Activated CD8-positive, alpha-beta memory T cell treated with anti-CD3 and anti-CD28 coated beads for 48 hours (primary cell): ENCODE data around the gene ZNRF1.
"Not testable (repeated sequence)": the region's sequence is repeated elsewhere in the genome, so short reads cannot be mapped to it uniquely, and the experiment has no call there.

Experiments
- DNase-seq, 3 experiments: peaks; one replicate each; pipeline ENCODE4 v3.0.0-alpha.2; 2020; ENCODE audit warnings: low read depth in 2 of 3, low spot score in 2 of 3

Gene ZNRF1

DNA sequence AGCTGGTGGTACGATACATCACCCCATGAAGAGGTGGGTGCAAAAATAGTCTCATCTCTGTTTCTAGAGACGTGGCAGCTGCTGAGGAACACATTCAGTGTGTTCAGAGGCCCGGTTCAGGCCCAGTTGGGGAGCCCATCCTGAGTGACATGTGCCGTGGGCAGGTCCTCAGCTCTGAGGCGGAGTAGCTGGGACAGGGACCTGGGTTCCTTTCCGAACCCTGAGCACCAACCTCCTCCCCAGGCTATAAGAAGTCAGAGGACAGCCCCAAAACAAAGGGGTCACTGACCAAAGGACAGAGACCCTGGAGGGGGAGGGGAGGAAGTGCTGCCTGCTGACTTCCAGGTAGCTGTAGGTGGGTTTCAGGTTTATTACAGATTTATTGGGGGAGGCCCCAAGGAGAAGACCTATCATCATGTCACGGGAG is 112.7 kb downstream of the ZNRF1 start:
- DNase-seq: no peak

DNA sequence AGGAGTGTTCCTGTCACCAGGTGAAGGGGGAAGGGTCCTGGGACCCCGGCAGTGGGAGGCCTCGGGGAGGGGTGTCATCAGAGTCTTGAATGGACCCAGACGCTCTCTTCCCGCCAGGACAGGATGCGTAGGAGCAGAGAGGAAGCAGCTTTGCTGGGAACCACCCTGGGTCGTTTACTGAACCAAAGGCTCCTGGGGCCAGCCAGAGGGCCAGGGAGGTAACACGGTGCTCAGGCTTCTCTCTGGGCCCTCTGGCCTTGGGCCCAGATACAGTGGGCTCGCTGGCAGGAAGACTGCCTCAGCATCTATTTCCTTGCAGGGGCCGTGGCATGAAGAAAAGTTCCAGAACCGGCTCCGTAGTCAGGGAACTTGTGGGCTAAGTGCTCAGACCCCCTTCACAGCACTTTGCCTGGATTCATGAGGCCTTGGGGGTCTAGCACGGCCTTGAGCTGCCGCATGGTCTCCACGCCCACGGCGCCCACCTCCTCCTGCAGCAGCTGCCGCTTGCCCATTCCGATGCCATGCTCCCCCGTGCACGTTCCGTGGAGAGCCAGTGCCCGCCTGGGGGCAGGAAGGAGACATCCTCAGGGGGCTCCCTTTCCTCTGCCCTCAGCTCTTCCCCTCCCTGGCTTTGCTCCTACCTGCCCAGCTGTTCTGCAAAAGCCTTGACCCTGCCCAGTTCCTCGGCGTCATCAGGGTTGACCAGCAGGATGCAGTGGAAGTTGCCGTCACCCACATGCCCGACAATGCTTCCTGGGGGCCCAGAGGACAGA is 113.3 kb downstream of the ZNRF1 start:
- no peak for DNase-seq

DNA sequence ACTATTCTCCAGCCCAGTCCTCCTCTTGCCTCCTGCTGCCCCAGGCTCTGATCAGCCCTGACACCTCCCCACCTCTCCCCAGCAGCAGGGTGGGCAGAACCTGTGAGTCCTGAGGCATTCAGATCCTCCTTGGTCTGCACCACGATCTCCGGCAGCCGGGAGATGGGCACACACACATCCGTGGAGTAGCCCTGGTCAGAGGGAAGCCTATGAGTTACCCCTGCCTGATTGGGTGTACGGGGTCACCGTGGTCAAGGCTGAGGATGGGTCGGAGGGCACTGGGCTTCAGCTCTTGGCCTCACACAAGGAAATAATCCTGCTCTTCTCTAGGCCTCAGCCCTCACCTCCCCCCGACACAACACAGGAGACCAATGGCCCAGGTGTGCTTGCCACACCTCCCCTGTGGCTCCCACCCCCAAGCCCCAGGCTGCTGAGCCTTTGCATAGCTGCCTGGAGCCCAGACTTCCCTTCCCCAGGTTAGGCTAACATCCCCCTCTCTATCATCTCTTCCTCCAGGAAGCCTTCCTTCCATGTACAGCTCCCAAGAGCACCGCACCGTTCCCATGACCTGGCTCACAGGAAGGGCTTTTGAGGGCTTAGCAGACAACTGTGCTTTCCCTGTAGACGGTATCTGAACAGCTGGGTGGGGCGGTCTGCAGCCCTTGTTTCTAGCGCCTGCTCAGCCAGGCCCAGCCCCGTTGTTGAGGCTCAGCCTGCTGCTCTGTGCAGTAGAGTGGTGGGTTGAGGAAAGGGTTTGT is 114.1 kb downstream of the ZNRF1 start:
- no peak for DNase-seq

DNA sequence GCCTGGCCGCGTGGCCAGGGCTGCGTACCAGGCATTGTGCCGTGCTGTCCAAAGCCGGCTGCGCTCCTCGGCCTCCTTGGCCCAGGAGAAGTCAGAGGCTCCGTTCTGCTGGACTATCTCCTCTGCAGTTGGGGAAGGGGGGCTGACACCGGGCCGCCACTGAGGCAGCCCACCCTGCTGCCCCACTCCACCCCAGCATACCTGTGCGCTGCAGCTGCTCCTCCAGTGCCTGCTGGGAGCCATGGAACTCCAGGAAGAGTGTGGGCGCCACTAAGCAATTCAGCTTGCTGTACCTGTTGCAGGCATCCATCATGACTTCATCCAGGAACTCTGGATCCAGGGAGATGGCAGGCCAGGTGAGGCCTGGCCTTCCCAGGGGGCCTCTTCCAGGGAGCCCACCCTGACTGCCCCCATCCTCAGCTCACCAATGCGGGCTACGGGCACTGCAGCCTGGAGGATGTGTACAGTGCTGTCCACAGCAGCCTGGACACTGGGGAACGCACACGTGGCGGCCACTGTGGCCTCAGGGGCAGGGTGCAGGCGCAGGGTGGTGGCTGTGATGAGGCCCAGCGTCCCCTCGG is 114.8 kb downstream of the ZNRF1 start:
- no peak for DNase-seq

DNA sequence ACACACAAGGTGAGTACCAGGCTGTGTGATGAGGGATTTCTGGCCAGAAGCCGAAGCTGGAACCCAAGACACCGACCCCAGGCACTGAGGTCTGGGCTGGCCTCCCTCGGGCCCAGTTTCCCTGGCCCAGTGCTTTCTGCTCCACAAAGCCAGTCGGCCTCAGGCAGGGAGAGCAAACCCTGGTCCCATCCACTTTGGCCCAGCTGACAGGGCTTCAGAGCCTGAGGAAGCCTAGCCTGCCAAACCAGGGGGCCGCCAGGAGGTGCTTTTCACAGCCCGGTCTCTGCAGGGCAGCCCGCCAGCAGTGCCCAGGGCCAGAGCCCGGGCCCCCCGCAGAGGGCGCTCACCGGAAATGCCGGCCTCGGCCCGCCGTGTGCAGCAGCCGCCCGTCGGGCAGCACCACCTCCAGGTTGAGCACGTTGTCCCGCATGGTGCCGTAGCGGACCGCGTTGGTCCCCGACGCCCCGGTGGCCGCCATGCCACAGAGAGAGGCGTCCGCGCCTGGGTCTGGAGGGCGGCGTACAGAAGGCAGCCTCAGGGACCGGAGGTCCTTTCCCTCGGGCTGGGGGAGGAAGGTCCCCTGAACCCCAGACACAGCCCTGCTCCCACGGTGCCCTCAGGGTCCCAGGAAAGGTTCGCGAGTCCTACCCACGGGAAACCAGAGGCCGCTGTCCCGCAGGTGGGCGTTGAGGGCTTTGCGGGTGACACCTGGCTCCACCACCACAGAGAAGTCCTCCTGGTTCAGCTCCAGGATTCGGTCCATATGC is 115.5 kb downstream of the ZNRF1 start:
- no peak for DNase-seq

DNA sequence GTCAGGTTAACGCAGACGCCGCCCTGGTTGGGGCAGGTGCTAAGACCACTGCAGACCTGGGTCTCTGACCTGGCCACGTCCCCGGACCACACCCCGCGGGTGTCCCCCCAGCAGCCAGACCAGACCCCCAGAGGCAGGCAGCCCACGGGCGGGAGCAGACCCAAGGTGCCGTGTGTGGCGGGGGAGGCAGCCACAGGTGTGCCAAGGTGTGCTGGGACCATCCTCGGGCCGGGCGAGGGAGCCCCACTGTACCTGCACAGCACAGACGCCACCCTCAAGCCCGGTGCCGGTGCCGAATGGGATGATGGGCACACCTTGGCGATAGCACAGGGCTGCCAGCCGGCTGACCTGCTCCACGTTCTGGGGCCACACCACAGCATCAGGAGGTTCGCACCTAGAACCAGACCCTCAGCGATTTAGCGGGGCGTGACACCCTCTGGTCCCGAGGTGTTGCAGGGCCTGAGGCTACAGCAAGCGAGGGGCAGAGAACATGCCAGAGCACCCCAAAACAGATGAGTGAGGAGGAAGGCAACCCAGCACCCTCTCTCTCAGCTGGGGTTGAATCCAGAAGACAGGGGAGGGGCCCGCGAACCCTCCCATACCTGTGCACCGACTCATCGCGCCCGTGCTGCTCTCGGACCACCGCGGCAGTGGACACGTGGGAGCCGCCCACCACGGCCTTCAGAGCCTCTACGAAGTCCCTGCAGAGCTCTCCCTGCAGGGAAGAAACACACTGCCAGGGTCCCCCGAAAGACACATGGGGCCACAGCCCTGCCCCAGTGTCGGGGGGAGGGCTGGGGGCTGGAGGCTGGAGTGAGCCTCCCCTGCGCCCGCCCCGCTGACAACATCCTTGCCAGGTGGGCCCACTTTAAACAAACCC is 116.4 kb downstream of the ZNRF1 start:
- DNase-seq: no peak

DNA sequence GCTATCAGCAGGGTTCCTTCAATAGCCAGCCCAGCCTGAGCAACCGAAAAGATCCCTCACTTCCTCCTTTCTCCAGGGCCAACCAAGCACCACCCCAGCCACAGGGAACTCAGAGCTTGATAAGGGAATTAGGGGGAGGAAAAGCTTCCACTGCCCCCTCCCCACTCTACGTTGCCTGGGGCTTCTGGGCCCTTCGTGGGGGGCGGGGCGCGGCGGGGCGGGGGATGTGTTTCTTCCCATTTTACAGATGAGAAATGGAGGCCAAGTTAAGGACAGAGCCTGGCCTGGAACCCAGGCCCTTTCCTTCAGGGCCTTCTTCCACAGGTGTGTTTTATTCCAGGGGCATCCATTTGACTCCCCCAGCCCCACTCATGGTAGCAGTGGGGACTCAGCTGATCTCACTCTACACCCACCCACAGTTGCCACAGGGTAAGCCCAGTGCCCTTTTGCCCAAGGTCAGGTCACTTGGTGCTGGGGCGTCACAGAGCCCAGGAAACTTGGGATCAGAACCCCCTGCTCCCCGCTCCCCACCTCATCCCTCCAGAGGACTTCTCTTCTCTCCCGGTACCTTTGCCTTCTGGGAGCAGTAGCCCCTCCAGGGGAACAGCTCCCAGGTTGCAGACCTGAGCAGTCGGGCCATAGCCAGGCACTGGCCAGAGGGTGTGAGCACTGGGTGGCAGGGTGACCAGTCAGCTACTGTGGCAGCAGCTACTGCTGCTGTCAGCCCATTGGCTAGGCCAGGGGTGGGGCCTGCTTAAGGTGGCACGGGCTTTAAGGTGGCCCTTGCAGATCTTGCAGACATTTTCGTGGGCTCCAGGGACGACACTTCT is 117.5 kb downstream of the ZNRF1 start, which contains the start of gene LDHD:
Gene LDHD (minus strand): TSS at position 700 of the 830 bp plus-strand sequence. CDS start 60 bp downstream, at position 640.
- DNase-seq: no peak

DNA sequence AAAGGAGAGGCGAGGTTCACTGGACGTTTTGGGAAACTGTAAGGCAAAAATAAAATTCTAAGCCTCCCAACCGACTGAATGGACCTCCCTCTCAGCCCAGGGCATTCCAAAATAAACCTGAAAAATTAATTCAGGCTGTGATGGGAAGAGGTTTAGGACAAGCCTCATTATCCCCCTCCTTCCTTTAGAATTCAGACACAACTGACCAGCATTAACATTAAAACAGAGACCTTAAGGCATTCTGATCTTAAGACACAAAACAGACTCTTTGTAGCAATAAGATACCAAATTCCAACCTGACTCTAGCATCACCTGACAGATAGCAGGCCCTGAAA is 118.1 kb downstream of the ZNRF1 start:
- DNase-seq: no peak

DNA sequence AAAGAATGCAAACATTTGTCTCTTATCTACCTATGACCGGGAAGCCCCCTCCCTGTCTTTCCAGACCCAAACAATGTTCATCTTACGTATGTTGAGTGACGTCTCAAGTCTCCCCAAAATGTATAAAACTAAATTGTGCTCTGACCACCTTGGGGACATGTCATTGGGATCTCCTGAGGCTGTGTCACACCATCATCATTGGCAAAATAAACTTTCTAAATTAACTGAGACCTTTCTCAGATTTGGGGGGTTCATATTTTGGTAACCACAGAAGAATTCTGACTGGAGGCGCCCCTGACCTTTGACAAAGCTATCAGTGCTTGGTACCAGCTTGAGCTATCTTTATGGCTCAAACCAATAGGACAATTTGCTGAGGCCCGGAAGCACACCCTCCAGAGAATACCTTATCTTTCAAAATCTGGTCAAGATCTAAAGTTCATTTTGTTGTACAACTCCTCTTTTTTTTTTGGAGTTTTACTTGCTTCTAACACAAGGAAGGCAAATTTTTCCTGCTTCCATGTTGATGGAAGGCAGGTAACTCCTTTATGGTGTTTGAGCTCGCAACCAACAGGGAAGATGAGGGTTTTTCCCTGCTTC is 120.2 kb downstream of the ZNRF1 start:
- no peak for DNase-seq

DNA sequence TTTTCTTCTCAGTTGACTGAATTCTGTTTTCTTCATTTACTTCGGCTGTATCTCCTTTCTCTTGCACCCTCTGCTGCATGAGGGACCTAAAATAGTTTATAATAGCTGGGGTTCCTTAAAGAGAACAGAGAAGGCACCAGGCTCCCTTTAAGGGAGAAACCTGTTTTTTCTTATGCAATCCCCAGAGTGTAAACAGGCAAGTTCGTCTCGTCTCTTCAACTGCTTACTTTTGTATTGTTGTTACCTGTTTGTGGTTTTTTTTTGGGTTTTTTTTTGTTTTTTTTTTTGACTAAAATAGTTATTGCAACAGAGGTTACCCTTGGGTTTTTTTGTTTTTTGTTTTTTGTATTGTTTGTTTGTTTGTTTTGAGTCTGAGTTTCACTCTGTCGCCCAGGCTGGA is 121.4 kb downstream of the ZNRF1 start:
- no peak for DNase-seq

DNA sequence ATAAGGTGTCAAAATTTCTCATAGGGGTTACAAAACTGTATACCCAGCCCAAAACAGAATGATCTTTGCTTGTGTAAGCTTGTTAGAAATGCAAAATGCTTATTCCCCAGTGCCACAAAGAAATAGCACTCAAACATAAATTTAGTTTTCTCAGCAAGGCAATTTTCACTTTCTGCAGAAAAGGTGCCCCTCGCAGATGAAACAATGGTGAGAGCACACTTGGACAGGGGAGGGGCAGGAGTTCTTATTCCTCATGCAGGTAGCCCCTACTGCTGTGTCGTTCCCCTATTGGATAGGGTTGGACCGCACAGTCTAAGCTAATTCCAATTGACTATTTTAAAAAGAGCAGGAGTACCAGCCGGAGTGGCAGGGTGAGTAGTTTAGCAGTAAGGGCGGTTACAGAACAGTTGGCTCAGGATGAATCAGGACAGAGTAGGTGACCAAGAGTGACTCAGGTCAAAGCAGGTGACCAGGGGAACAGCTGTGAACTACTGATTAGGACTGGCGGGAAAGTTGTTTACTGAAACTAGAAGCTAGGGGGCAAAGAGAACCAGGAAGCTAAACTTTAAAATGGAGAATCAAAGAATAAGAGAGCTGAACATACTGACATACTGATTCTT is 123.2 kb downstream of the ZNRF1 start:
- no peak for DNase-seq

DNA sequence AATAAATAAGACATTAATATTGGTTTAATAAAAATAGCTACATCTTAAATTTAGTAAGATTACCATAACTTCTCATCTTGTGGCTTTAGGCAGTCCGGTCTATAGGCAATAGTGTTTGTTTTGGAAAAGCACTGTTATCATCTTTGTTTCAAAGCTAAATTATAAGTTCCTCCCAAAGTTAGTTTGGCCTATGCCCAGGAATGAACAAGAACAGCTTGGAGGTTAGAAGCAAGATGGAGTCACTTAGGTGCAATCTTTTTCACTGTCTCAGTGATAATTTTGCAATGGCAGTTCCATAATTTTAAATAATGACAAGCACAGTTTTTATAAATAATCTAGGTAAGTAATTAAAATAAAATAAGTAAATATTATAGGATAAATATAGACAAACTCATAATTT is 123.8 kb downstream of the ZNRF1 start:
- no peak for DNase-seq

DNA sequence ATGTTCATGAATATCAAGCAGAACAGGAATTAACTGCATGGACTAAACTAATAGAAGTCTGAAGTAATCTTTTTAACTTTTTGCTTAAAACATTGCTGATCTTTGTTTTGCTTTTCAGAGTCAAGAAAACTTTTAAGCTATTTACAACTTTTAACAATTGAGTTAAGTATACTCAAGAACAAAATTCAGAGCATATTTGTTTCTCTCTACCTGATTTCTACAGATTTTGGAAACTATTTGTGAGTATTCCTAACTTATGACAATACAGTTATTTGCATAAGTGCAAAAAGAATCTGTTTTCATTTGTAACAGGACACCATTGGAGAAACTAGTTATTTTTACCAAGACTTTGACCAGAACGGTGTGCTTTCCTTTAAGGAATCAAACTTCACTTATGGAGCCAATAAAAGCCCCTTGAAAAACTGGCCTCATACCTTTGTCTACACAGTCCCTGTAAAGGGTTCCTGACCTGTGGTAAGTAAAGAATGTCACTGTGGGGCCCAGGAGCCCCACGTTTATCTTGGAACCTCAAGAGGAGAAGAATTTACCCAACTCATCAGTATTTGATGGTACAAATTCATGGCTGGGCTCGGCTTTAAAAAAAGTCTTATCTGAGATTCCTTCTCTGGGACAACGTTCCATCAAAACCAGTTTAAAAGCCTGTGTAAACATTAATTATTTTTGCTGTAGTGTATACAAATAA is 129.0 kb downstream of the ZNRF1 start:
- DNase-seq: no peak

DNA sequence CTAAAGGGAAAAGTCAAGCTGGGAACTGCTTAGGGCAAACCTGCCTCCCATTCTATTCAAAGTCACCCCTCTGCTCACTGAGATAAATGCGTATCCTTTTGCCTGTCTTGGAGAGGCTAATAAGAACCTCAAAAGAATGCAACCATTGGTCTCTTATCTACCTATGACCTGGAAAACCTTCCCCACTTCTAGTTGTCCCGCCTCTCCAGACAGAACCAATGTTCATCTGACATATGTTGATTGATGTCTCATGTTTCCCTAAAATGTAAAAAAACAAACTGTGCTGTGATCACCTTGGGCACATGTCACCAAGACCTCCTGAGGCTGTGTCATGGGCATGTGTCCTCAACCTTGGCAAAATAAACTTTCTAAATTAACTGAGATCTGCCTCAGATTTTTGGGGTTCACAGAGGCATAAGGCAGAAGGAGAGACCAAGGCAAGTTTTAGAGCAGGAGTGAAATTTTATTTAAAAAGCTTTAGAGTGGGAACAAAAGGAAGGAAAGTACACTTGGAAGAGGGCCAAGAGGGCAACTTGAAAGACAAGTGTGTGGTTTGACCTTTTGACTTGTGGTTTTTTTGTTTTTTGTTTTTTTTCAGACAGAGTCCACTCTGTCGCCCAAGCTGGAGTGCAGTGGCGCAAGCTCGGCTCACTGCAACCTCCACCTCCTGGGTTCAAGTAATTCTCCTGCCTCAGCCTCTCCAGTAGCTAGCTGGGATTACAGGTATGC is 130.8 kb downstream of the ZNRF1 start:
- DNase-seq: not testable (repeated sequence)

DNA sequence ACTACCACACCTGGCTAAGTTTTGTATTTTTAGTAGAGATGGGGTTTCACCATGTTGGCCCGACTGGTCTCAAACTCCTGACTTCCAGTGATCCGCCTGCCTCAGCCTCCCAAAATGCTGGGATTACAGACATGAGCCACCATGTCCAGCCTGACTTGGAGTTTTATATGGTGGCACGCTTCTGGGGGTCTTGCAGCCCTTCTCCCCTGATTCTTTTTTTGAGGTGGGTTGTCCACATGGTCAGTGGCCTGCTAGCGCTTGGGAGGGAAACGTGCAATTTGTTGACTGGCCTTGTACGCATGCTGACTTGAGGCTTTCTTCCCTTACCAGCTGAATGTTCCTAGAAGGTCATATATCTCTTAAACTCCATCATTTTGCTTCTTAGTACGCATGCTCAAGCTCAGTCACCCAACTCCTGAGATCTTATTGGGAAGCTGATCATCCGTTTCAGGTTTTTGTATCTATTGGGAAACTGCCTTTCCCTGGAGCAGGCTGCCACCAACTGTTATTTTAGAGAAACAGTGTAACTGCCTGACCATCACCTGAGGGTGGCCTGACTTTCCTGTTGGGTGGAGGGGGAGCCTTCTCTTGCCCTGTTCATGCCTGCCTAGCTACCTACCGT is 131.4 kb downstream of the ZNRF1 start:
- no peak for DNase-seq

DNA sequence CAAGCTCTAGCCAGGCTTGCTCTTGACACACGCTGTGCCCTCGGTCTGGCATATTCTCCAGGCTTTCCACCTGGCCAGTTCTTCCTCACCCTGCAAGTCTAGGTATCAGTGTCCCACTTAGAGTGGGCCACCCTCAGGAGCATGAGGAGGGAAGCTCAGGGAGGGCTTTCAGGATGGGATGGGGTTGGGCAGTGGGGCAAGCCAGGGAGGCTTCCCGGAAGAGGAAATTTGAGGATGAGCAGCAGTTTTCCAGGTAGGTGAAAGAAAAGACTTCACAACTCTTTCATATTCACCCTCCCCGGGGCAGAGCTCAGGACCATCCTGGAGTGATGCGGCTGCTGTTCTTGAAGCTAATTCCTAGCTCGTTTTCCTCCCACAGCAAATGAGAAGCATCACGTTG is 132.3 kb downstream of the ZNRF1 start:
- DNase-seq: no peak

DNA sequence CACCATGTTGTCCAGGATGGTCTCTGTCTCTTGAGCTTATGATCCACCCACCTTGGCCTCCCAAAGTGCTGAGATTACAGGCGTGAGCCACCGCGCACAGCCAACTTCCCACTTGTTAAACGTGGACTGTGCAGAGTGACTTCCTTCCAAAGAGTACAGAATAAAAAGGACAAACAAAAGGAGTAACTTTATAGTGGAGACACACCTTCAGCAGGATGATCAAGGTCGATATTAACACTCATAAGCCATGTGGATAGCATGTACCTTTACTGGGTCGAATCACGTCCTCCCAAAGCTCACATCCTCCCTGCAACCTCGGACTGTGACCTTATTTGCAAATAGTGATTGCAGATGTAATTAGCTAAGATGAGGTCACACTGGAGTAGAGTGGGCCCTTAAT is 139.4 kb downstream of the ZNRF1 start:
- no peak for DNase-seq
